Middle frontal gyrus (tissue), 1 donor: ENCODE results near the gene PRPF31.

Experiments
- DNase-seq: peaks from one replicate; pipeline ENCODE4 v3.0.0-alpha.2; 2015; ENCODE audit warnings: low spot score; ENCODE audit errors: extremely low spot score

Gene PRPF31

DNA sequence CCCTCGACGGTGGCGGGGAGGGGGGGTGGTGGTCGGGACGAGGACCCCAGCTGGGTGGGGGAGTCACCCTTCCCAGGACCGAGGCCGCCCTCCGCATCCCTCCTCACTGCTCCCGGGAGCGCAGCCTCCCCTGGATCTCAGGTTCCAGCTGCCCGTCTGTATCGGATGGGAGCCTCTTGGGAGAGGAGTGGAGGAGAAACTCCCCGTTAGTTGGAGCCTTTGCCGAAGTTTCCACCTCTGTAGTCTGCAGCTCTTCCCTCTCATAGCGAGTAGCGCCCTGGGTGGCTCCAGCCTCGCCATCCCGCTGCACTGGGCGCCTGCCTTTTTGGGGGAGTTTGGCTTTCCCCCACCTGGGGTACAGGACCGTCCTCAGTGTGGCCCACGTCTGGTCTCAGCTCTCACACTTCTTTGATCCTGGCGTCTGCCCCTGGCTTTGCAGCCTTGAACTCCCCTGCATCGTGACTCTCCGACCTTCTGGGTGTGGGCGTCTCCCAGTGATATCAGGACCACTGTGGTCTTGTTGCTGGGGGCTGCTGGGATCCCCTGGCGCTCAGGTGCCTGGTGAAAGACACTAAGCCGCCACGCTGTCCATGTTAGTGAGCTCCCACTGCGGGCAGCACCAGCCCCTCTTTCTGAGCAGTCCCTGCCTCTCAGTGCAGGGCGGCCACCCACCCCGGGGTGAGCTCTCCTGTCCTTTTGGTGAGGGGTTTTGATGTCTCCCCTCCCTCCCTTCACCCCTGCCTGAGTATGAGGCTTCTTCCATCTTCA is 23.1 kb downstream of the PRPF31 start:
- no peak for DNase-seq

- no peak for DNase-seq
Observed at GRCh38 chr19:54141356-54141755, 25.8 kb downstream of the PRPF31 start.

DNA sequence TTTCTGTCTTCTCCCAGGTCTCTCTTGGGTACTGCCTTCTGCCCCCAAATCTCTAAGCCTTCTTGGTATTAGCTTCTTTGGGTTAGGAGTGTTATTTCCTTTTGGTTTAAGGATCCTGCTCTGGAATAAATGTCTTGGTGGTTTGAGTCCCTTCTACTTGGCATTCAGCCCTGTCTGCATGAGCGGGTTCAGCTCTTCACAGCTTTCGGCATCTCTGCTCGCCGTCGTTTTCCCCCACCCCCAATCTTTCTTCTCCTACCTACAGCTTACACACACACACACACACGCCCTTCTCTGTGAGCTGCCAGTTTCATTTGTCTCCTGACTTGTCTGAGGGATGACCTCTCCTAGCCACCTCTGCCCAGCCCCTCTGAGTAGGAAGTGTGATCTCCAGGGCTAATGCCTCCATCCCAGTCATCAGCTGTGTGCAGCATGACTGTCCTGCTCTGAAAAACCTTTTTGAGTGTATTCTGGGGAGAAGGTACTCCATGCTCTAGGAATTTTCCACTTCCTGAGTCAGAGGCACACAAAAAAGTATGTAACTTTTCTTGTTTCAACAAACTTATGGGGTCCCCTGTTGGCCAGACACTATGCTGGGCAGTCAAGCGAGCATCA is 26.7 kb downstream of the PRPF31 start:
- DNase-seq = no peak

DNA sequence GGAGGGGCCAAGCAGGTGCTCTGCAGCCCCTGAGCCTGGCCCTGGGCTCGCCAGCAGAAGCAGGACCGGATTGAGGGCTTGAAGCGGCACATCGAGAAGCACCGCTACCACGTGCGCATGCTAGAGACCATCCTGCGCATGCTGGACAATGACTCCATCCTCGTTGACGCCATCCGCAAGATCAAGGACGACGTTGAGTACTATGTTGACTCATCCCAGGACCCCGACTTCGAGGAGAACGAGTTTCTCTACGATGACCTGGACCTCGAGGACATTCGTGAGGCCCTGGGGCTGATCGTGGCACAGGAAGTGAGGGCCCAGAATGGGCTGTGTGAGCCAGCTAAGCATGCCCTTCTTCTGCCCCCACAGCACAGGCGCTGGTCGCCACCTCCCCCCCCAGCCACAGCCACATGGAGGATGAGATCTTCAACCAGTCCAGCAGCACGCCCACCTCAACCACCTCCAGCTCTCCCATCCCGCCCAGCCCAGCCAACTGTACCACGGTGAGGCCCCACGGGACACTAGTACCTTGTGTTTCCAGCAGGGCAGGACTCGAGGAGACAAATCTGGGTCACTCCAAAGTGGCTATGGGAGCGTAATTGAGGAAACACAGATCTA is 30.1 kb downstream of the PRPF31 start:
- no peak for DNase-seq

DNA sequence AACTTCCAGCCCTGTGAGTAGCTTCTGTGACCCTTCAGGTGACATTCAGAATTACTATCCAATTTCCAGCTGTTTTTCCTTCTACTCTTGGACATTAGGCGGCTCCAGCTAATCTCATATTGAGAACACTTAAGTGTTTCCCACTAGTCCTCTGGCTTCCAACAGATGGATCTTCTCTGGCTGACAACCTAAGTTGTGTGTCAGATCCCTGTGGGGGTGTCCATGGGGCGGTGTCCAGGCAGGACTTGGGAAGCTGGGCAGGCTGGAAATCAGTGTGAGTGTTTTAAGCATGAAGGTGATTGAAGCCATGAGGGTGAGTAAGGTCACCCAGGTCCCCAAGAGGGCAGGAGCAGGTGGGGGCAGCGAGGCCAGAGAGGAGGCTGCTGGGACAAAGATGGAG is 32.1 kb downstream of the PRPF31 start:
- no peak for DNase-seq

- DNase-seq = no peak
Observed at GRCh38 chr19:54148158-54148557, 32.6 kb downstream of the PRPF31 start.

DNA sequence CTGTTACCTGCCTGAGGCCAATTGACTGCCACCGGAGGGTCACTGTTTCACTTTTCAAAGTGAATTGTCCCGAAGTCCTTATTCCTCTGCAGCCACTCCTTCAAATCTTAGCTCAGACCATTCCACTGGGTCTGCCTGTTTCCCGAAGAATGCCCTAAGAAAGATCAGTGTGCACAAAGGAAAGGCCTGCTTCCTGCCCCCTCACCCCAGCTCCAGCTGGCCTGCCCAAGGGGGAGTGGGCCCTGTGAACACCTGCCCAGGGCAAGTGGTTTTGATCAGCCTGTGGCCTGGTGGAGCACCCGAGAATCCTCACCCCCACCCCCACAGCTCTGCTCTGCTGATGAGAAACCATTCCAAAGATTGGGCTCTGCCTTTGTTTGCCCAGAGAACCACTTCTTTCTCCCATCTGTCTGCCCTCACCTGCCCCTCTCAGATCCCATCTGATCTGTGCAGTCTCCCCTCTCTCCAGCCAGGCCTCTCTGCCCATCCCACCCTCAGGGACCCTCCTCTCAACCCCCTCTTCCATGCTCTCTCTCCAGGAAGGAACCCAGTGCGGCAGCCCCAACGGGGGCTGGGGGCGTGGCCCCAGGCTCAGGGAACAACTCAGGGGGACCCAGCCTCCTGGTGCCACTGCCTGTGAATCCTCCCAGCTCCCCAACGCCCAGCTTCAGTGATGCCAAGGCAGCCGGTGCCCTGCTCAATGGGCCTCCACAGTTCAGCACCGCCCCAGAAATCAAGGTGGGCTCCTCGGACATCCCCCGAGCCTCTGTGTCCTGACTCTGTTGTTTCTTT is 33.7 kb downstream of the PRPF31 start:
- no peak for DNase-seq

DNA sequence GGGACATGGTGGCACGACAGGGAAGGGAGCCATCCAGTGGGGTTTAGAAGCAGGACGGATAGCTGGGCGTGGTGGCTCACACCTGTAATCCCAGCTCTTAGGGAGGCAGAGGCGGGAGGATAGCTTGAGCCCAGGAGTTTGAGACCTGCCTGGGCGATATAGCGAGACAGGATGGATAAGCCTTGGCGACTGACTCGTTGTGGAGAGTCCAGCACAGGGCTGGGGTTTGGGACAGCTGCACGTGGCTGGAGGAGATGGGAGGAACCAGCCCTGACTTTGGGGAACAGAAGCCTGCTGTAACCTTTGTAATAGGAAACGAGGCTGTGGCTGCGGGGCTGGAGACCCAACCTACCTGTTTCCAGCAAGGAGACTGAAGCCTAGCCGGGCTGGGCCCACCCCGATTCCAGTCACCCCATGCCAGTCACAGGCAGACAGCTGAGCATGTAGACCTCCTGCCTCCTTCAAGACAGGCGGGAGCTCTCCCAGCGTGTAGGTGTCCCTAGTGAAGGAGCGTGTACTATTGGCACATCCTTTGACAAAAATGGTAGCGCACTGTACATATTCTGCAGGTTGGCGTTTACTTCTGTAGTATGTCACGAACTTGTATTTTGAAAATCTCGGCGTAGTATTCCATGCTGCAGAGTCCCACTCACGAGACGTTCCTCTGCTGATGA is 35.9 kb downstream of the PRPF31 start:
- DNase-seq = no peak

DNA sequence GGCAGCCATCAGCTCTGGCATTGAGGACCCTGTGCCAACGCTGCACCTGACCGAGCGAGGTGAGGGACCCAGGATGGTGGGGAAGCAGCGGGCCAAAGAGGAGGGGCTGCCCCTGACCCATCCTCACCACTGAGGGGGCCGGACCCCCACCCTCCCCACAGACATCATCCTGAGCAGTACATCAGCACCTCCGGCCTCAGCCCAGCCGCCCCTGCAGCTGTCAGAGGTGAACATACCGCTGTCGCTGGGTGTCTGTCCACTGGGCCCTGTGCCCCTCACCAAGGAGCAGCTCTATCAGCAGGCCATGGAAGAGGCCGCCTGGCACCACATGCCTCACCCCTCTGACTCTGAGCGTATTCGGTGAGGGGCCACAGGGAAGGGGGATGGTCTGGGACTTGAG is 36.7 kb downstream of the PRPF31 start:
- DNase-seq = no peak

GRCh38 chr19:54152878-54153524 is 37.4 kb downstream of the PRPF31 start:
- DNase-seq = no peak

GRCh38 chr19:54153731-54154326 is 38.3 kb downstream of the PRPF31 start:
- DNase-seq = no peak

GRCh38 chr19:54154603-54155345 is 39.2 kb downstream of the PRPF31 start:
- DNase-seq = no peak

DNA sequence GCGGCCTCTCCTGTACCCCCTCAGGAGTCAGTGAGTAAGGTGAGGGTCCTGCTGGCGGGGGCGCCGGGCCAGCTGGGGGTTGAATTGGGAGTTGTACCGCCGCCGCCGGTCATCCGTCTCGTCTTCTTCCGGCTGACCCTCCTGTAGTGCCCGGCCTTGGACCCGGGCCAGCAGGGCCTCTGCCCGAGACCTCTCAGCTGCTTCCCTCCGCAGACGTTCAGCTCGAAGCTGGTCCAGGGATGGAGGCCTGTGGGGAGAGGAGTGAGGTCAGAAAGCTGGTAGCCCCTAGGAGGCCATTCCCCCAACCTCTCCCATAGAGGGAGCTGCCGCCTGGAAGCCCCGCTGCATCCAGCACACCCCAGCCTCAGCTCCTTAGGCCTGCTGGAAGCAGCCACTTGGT is 40.1 kb downstream of the PRPF31 start:
- no peak for DNase-seq

- no peak for DNase-seq
Observed at GRCh38 chr19:54156490-54156889, 40.9 kb downstream of the PRPF31 start.

DNA sequence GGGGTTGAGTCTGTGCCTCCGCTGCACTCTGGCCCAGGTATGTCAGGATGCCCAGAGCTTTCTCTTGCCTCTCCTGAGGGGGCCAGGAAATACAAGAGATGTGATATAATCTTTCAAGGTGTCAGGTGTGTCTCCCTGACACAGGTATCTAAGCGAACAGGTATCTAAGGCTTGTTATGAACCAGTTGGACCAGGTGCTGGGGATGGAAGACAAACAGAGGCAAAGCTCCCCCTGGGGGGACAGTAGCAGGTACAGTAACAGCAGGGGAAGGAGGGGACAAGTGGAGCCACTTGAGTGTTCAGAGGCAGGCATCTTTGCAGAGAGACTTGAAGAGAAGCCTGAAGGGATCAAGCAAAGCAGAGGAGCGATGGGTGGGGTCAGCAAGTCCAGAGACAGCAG is 41.4 kb downstream of the PRPF31 start:
- no peak for DNase-seq

- peak; percentile 4 for DNase-seq
Observed at GRCh38 chr19:54158812-54159351, 43.3 kb downstream of the PRPF31 start.

- DNase-seq = peak; percentile 100
Observed at GRCh38 chr19:54159352-54160181, 44.0 kb downstream of the PRPF31 start, which contains the start of gene LENG1. TSS of gene LENG1 (minus strand) at chr19:54159721. CDS start at chr19:54159695, 26 bp downstream.

- DNase-seq = peak; percentile 15
Observed at GRCh38 chr19:54160182-54160811, 44.7 kb downstream of the PRPF31 start.
